DLD1 (cell line): ENCODE measurements around the gene TENM4.

ENCODE experiments used
- in situ Hi-C: cut with HindIII; loops from 2 replicates; pipeline ENCODE4 v1.10.0; 2017; ENCODE audit warnings: low sequenced_read_pairs

Gene TENM4

GRCh38 chr11:79353706-79354105, 87.1 kb downstream of the TENM4 start:
- in situ Hi-C loops, result no loop called here

GRCh38 chr11:79352349-79352703, 88.5 kb downstream of the TENM4 start:
- in situ Hi-C loops, result no loop called here

- in situ Hi-C loops, result no loop called here
Measured at GRCh38 chr11:79348976-79349682, 91.7 kb downstream of the TENM4 start.

- in situ Hi-C loops, result no loop called here
Measured at GRCh38 chr11:79346021-79346420, 94.8 kb downstream of the TENM4 start.

GRCh38 chr11:79344753-79345294, 96.0 kb downstream of the TENM4 start:
- in situ Hi-C loops, result no loop called here

GRCh38 chr11:79342686-79343085, 98.1 kb downstream of the TENM4 start:
- in situ Hi-C loops, result no loop called here

DNA sequence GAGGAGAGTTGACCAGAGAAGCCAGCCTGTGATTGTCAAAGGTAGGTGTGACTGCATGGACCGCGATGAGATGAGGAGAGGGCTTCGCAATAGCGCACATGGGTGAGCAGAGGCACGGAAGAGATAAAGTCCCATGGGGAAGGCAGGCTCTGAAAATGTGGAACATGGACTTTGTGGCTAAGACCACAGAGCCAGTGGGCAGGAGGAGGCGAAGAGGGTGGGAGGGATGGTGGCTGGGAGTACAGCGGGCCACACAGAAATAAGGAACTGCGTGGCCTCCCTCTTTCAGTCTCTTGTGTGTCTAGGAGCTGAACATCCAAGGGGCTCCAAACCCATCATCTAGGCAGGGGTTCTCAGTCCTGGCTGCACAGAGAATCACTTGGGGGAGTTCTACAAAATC, 98.6 kb downstream of the TENM4 start:
- in situ Hi-C loops, result no loop called here

- in situ Hi-C loops, result no loop called here
Measured at GRCh38 chr11:79340535-79340934, 100.3 kb downstream of the TENM4 start.

DNA sequence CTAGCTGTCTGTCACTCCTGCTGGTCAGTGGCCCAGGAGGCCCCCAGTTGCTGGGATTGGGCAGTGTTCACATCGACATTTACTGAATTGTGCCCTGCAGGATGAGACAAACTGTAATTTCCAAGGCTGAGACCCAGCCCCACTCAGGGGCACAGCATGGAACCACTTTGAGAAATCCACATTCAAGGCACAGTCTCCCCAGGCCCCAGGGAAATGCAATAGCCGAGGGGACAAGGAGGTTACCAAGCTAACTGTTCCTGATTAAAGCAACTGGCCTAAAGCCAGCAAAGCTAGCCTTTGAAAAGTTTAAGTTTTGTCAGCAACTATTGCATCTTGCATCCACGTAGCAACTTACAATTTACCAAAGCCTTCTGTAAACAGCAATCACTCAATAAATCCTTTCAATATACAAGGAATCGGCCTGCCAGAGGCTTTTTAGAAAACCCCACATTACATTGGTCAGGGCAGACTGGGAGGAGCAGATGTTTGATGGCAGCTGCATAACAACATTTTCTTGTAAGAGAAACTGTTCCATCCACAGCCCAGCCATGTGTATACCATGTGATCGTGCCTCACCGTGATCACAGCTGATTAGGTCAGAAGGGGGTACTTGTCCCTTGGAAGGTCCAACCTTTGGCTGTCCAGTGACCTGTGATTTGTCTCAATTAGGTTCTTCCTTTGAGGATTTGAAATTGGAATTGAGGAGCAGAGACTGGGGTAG, 103.9 kb downstream of the TENM4 start:
- in situ Hi-C loops, result no loop called here

GRCh38 chr11:79335681-79336080, 105.1 kb downstream of the TENM4 start:
- in situ Hi-C loops, result no loop called here

- in situ Hi-C loops, result no loop called here
Measured at GRCh38 chr11:79333355-79333754, 107.5 kb downstream of the TENM4 start.

DNA sequence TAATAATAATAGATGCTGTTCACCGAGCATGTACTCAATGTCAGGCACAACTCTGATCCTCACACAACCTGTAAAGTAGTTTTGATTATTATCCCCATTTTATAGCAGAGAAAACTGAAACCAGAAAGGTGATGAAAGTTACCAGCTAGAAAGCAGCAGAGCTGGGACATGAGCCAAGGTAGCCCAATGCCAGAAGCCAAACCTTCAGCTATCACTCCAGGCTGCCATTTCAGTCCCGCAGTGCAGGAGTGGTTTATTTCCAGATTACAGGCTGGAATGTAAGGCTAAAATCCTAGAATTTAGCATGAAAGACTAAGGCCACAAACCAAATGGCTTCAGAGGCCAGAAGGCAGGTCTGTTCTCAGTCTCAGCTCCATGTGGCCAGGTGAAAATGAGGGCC, 108.8 kb downstream of the TENM4 start:
- in situ Hi-C loops, result no loop called here

DNA sequence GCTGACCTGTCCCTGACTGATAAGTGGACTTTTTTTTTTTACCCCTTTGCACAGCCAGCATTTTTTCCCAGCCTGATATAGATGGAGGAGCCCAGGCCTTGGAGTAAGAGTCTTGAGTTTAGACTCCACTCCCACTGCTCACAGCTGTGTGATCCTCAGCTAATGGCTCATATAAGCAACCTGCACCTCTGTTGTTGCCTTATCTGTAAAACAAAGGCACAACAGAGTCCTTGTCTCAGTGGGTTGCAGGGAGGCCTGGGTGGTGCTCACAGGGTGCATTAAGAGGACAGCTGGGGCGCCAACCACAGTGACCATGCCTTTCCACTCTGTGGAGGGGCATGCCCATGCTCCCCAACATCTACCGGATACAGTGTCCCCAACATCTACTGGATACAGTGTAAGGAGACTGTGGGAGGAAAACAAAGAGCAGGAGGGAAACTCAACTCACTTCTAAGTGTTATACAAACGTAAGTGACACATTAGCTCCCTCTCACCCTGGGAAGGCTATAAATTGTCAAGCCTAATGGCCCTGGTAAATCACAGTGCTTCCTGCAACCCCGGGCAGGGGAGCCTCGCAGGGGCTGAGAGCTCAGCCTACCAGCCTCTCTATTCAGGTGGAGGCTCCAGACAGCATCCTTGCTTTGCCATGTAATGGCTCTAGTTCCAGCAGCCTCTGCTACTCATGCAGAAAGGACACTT, 109.5 kb downstream of the TENM4 start:
- in situ Hi-C loops, result no loop called here

GRCh38 chr11:79330651-79331050, 110.2 kb downstream of the TENM4 start:
- in situ Hi-C loops, result no loop called here

DNA sequence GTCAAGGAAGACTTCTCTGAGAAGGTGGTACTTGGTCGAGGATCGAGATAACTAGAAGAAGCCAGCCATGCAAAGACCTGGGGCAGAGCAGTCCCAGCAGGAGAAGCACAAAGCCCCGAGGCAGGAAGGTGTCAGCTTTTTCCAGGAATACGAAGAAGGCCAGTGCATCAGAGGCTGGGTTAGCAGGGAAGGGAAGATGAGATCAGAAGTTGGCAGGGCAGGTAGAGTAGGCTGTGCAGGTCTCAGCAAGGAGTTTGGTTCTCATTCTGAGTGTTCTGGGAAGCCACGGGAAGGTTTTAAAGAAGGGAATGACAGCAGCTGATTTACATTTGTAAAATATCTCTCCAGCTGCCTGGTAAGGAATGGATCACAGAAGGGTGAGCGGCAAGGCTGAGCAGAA, 111.3 kb downstream of the TENM4 start:
- in situ Hi-C loops, result no loop called here

DNA sequence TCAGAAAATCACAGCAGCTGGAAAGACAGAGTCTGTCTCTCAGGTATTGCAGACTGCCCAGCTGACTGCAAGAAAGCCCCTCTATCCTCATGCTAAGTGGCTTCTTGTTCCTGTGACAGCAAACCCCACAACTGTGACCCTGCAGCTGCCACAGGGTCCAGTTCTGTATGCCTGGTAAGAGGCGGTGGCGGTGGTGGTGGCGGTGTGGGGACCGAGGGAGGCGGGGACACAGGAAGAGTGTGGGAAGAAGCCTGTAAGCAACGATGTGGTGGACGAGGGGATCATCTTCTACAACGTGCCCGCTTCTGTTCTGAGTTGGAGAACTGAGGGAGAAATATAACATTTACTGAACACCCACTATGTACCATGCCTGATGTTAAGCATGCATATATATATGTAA, 112.4 kb downstream of the TENM4 start:
- in situ Hi-C loops, result no loop called here

DNA sequence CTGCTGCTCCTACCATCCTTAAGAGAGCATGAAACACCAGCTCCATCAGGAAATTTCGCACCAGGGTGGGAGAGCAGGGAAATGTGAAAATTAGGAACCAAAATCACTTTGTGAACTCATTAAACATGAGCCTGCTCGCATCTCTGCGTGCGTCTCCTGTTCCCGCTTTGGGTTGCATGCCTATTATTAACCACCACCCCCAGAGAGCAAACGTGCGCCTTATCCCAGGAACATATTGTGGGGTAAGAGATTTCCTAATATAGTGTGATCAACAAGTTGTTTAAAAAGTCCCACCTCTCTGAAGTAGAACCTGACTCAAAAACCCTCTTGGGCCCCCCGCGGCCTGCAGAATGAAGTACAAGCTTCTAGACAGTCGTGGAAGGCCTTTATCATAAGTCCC, 115.0 kb downstream of the TENM4 start:
- in situ Hi-C loops, result no loop called here

DNA sequence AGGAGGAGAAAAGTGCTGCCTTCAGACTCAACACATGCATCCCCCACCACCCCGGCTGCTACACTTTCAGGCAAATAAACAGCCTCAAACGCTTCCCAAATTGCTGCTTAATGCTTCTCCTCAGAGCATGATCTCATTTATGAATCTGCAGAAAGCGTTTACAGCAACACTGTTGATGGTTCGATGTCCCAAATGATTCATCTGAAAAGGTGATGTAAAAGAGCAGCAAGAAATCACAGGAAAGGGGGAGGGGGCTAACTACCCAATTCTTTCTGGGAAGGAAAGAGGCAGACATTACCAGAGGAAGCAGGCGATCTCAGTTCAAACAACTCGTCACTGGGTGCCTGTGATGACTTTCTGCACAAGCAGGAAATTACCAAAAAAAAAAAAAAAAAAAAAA, 119.6 kb downstream of the TENM4 start:
- in situ Hi-C loops, result no loop called here

- in situ Hi-C loops, result no loop called here
Measured at GRCh38 chr11:79314906-79315689, 125.7 kb downstream of the TENM4 start.

GRCh38 chr11:79313530-79313913, 127.3 kb downstream of the TENM4 start:
- in situ Hi-C loops, result no loop called here
